Activated B cell treated with CpG ODN at 0.5 μM for 24 hours (primary cell): ENCODE results near the gene MPC1. TPM values are rescaled to one million over a fixed set of nuclear protein-coding genes. Genes with fewer than 3 reads are reported as not detected.

Experiments
- ATAC-seq: fragments of 200-7000 bp; cut with Tn5 transposase; one replicate; pipeline ENCODE4 v1.10.0; 2021; ENCODE audit warnings: low read depth, mild to moderate bottlenecking, moderate library complexity
- CTCF ChIA-PET: fragments of 350-600 bp; sonication (Branson Sonifier 250); formaldehyde crosslinking; loops from one replicate; lab custom pipeline; 2021; ENCODE audit warnings: antibody characterized with exemption; lab: Charles Lee
- POLR2A ChIA-PET: fragments of 350-600 bp; sonication (Branson Sonifier 250); formaldehyde crosslinking; loops from one replicate; lab custom pipeline; 2021; ENCODE audit warnings: antibody characterized with exemption; lab: Charles Lee
- DNase-seq: peaks from one replicate; pipeline ENCODE4 v3.0.0; 2022
- H3K27ac Mint-ChIP-seq: one replicate; pipeline ENCODE4 v1.8.0; 2020; ENCODE audit warnings: mixed read lengths
- H3K27me3 Mint-ChIP-seq: one replicate; pipeline ENCODE4 v1.8.0; 2021; ENCODE audit warnings: mixed read lengths
- H3K36me3 Mint-ChIP-seq: one replicate; pipeline ENCODE4 v1.8.0; 2021; ENCODE audit warnings: low read depth, mixed read lengths
- H3K4me1 Mint-ChIP-seq: one replicate; pipeline ENCODE4 v1.8.0; 2021; ENCODE audit warnings: mixed read lengths
- H3K4me3 Mint-ChIP-seq: one replicate; pipeline ENCODE4 v1.8.0; 2020; ENCODE audit warnings: mild to moderate bottlenecking, mixed read lengths
- H3K9me3 Mint-ChIP-seq: one replicate; pipeline ENCODE4 v1.8.0; 2020; ENCODE audit warnings: mixed read lengths
- CTCF ChIP-seq: fragments of 200-600 bp; IDR thresholded peaks from one replicate; pipeline ENCODE4 v1.8.0; 2022; ENCODE audit warnings: antibody characterized with exemption, mild to moderate bottlenecking
- intact Hi-C: fragments of 100-400 bp; cut with micrococcal nuclease; formaldehyde crosslinking; loops from one replicate; pipeline ENCODE4 v1.15.1; 2024
- total RNA-seq: library from RNA; stranded (reverse); gene quantifications from 2 replicates; pipeline ENCODE4 v1.2.3, GENCODE V29; 2022

Gene MPC1
- total RNA-seq, 1 donor from 2014 or later, result 17.3 TPM

GRCh38 chr6:166423051-166423745 lies 40.5 kb upstream of the MPC1 start:
- Mint-ChIP-seq H3K9me3 (no peaks in the 10 kb centered on the region), H3K27me3 (no peaks in the 10 kb centered on the region), H3K4me1 (no peaks in the 10 kb centered on the region), H3K27ac (no peak overlapping the region), H3K36me3 (peaks cover 2% of the 10 kb centered on the region), H3K4me3 (no peak overlapping the region)
- no peak for TF ChIP-seq CTCF
- ChIA-PET CTCF (no interaction called here), POLR2A (no interaction called here)
- ATAC-seq (no peak), DNase-seq (no peak)
- intact Hi-C loops, result no loop called here

GRCh38 chr6:166422201-166422940 lies 39.6 kb upstream of the MPC1 start:
- Mint-ChIP-seq H3K36me3 (peaks cover 3% of the 10 kb centered on the region), H3K4me3 (no peak overlapping the region), H3K27ac (no peak overlapping the region), H3K9me3 (no peaks in the 10 kb centered on the region), H3K27me3 (no peaks in the 10 kb centered on the region), H3K4me1 (no peaks in the 10 kb centered on the region)
- ATAC-seq (no peak), DNase-seq (no peak)
- intact Hi-C loops, result no loop called here
- ChIA-PET POLR2A (no interaction called here), CTCF (no interaction called here)
- TF ChIP-seq CTCF, result no peak

GRCh38 chr6:166420351-166420750 lies 37.6 kb upstream of the MPC1 start:
- H3K9me3 Mint-ChIP-seq, result peaks cover 4% of the 10 kb centered on the region
- peaks cover 3% of the 10 kb centered on the region for H3K36me3 Mint-ChIP-seq
- no peak for TF ChIP-seq CTCF
- no peaks in the 10 kb centered on the region for H3K27me3 Mint-ChIP-seq
- H3K4me1 Mint-ChIP-seq, result no peaks in the 10 kb centered on the region
- intact Hi-C loops, result no loop called here
- ATAC-seq (no peak), DNase-seq (no peak)
- CTCF ChIA-PET, result no interaction called here
- H3K4me3 Mint-ChIP-seq, result no peak overlapping the region
- no peak overlapping the region for H3K27ac Mint-ChIP-seq
- POLR2A ChIA-PET, result no interaction called here

GRCh38 chr6:166419717-166420116 lies 37.0 kb upstream of the MPC1 start:
- no peak for TF ChIP-seq CTCF
- CTCF ChIA-PET, result no interaction called here
- no peak overlapping the region for H3K27ac Mint-ChIP-seq
- DNase-seq (no peak), ATAC-seq (no peak)
- peaks cover 3% of the 10 kb centered on the region for H3K36me3 Mint-ChIP-seq
- no peaks in the 10 kb centered on the region for H3K27me3 Mint-ChIP-seq
- no peaks in the 10 kb centered on the region for H3K4me1 Mint-ChIP-seq
- POLR2A ChIA-PET, result no interaction called here
- peaks cover 4% of the 10 kb centered on the region for H3K9me3 Mint-ChIP-seq
- intact Hi-C loops, result no loop called here
- no peak overlapping the region for H3K4me3 Mint-ChIP-seq

- no peak overlapping the region for H3K4me3 Mint-ChIP-seq
- DNase-seq (no peak), ATAC-seq (no peak)
- H3K4me1 Mint-ChIP-seq, result no peaks in the 10 kb centered on the region
- intact Hi-C loops, result no loop called here
- TF ChIP-seq CTCF, result no peak
- no peaks in the 10 kb centered on the region for H3K27me3 Mint-ChIP-seq
- ChIA-PET CTCF (no interaction called here), POLR2A (no interaction called here)
- peaks cover 4% of the 10 kb centered on the region for H3K9me3 Mint-ChIP-seq
- peaks cover 3% of the 10 kb centered on the region for H3K36me3 Mint-ChIP-seq
- no peak overlapping the region for H3K27ac Mint-ChIP-seq
Observed at GRCh38 chr6:166419286-166419685, 36.5 kb upstream of the MPC1 start.
